Stimulated activated CD8-positive, alpha-beta memory T cell treated with anti-CD3 and anti-CD28 coated beads, Interleukin-7, amount 100 ng/mL, for 4 hours (primary cell): ENCODE results near the gene CACNG1.
"Not testable (repeated sequence)": the region's sequence is repeated elsewhere in the genome, so short reads cannot be mapped to it uniquely, and the experiment has no call there.

Source experiments
- DNase-seq, 2 donors: peaks; one replicate each; pipeline ENCODE4 v3.0.0-alpha.2; 2020; ENCODE audit warnings: low read depth in 2 of 2

Gene CACNG1

GRCh38 chr17:67025216-67025792, 19.1 kb upstream of the CACNG1 start:
- DNase-seq = no peak

GRCh38 chr17:67026341-67026740, 18.0 kb upstream of the CACNG1 start:
- DNase-seq = no peak

- DNase-seq = no peak
Measured at GRCh38 chr17:67027031-67027628, 17.2 kb upstream of the CACNG1 start.

GRCh38 chr17:67030641-67031040, 13.7 kb upstream of the CACNG1 start:
- no peak for DNase-seq

- DNase-seq = no peak
Measured at GRCh38 chr17:67032382-67032781, 12.0 kb upstream of the CACNG1 start.

- no peak for DNase-seq
Measured at GRCh38 chr17:67032985-67033384, 11.4 kb upstream of the CACNG1 start.

GRCh38 chr17:67033613-67034012, 10.7 kb upstream of the CACNG1 start:
- no peak for DNase-seq

GRCh38 chr17:67035131-67036083, 8.9 kb upstream of the CACNG1 start:
- DNase-seq = no peak

GRCh38 chr17:67038861-67039365, 5.4 kb upstream of the CACNG1 start:
- DNase-seq = no peak

GRCh38 chr17:67040652-67041051, 3.7 kb upstream of the CACNG1 start:
- DNase-seq = no peak

GRCh38 chr17:67041119-67041518, 3.2 kb upstream of the CACNG1 start:
- not testable (repeated sequence) for DNase-seq

GRCh38 chr17:67041531-67041930, 2.8 kb upstream of the CACNG1 start:
- DNase-seq = no peak

GRCh38 chr17:67041941-67042899, 2.1 kb upstream of the CACNG1 start:
- DNase-seq = no peak

- no peak for DNase-seq
Measured at GRCh38 chr17:67043283-67043682, 1.1 kb upstream of the CACNG1 start.

GRCh38 chr17:67044940-67045339, 586 bp downstream of the CACNG1 start:
- no peak for DNase-seq

GRCh38 chr17:67046398-67046797, 2.0 kb downstream of the CACNG1 start:
- no peak for DNase-seq

GRCh38 chr17:67047382-67047781, 3.0 kb downstream of the CACNG1 start:
- no peak for DNase-seq

GRCh38 chr17:67049025-67049739, 4.8 kb downstream of the CACNG1 start:
- DNase-seq = no peak

- no peak for DNase-seq
Measured at GRCh38 chr17:67050066-67050465, 5.7 kb downstream of the CACNG1 start.

GRCh38 chr17:67050471-67051154, 6.3 kb downstream of the CACNG1 start:
- DNase-seq = no peak
